CD4-positive, alpha-beta T cell treated with Interleukin-6 for 4 hours (primary cell): Measurements from ENCODE around the gene ZFYVE21.

ENCODE experiments used
- DNase-seq: peaks from one replicate; pipeline ENCODE4 v3.0.0-alpha.2; 2020; ENCODE audit warnings: mixed read lengths

Gene ZFYVE21

DNA sequence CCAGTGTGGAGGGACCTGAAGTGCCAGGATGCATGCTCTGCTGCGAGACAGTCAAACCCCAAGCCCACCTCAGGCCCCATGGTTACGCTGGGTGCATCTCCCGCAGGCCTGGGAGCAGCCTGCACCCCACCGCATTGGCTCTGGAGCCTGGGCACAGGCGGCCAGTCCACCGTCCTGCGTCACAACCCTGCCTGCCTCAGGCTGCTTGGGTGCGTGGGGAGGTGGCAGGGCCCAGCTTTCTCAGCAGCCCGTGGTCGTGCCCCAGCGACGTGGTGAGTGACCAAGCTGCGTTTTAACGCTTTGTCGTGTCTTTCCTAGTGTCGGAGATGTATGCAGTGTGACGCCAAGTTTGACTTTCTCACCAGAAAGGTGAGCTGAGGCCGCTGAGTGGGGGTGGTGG is 10.9 kb downstream of the ZFYVE21 start:
- no peak for DNase-seq

DNA sequence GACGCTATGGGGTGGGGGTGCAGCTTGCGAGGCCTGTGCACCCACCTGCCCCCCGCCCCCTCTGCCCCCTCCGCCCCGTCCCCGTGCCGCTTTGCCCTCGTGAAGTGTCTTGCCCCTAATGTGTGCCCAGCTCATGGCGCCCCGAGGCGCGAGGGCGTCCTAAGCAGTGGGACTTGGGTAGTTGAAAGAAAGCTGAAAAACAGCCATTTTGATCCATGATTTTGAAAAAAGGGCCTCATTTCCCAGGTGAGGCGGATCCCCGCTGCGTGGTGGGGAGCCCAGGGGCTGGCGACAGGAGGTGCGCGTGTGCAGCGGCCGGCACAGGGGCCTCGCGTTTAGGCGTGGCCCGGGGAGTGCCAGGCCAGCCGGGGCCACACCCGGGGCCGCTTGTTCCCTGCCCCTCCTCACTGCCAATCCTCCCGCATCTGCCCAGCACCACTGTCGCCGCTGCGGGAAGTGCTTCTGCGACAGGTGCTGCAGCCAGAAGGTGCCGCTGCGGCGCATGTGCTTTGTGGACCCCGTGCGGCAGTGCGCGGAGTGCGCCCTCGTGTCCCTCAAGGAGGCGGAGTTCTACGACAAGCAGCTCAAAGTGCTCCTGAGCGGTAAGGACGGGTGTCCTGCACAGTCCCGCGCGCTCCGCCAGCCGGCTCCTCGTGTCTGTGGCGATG is 11.8 kb downstream of the ZFYVE21 start:
- no peak for DNase-seq

DNA sequence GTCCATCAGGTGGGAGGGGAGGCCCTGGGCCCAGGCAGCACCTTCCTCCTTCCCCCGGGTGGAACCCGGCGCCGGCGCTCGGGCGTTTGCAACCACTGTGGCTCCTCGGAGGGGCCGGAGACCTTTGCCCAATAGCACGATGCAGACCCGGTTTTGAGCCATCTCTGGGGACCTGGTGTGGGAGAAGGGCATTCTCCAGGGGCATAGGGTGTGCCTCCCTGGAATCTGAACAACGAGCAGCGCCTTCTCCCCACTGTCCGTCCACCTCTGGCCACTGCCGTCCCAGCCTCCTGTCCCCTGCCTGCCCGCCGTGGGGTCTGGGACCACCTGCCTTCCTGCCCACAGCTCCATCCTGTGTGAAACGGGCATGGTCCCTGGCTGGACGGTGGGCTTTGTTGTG is 12.5 kb downstream of the ZFYVE21 start:
- DNase-seq: no peak

DNA sequence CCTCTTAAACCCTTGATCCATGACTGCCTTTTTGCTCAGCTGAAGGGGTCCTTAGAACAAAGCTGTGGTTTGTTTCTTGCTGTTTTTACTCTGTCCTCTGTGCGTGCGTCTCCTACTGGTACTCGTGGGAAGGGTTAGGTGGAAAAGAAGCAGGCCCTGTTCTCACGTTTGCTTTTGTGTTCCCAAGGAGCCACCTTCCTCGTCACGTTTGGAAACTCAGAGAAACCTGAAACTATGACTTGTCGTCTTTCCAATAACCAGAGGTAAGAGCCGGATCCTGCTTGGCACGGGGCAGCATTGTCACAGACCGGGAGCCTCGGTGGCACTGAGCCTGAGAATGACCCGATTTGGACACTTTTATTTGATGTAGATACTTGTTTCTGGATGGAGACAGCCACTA is 13.1 kb downstream of the ZFYVE21 start:
- no peak for DNase-seq

DNA sequence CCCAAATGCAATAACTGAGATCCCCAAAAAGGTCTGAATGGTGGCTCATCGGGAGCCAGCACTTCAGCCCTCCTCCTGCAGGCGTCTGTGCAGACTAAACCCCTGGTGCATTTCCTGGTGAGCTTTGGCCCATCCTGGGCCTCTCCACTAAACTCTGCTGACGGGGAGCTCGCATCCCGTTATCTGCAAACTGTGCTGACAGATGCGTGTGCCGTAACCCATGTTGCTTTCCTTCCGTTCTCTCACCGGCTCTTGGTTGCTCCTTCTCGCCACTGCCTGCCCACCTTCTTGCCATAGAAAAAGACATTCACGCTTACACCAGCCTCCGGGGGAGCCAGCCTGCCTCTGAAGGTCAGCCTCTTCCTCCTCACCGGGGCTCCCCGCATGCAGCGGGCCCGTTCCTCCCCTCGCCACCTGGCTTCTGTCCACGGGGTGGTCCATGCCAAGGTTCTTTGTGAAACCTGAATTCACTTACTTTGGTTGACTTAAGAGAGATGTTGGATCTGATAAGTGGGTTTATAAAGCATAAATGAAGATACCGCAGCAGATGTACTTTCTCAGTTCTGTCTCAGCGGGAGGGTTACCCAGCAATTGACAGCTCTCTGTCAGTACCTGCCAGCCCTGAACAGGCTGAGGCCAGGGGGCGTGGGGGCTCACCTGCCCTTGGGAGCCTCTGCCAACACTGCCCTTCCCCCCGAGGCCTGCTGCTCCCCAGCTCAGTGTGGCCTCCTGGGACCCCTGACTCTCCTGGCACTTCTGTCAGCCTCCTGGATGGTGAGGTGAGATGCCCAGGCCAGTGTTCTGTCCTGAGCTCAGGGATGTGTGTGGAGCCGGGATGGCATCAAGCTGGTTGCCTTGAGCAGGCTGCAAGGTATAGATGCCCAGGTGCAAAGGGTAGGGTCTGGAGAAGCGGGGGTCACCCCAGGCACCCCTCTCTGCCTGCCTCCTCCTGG is 14.2 kb downstream of the ZFYVE21 start:
- no peak for DNase-seq

DNA sequence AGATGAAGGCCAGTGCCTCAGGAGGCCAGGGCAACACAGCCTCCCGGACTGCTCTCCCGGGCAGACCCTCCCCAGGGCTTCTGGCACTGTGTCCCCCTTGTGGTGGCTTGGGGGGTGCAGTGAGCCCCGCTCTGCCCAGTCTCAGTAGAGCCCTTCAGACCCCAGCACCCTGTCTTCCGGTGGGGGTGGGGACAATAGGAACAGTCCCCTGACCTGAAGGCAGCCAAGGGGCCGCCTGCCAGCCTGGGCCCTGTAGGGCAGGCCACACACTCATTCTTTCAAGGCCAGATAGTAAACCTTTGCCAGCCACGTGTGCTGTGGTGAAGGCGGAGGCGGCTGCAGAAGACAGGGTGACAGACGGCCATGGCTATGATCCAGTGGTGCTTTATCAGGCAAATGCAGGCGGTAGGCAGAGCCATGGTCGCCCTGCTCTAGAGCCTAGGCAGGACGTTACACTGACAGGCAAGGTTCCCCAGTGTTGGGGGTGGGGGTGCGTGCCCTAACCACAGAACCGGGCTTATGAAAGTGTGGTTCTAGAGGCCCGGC is 15.0 kb downstream of the ZFYVE21 start:
- no peak for DNase-seq

DNA sequence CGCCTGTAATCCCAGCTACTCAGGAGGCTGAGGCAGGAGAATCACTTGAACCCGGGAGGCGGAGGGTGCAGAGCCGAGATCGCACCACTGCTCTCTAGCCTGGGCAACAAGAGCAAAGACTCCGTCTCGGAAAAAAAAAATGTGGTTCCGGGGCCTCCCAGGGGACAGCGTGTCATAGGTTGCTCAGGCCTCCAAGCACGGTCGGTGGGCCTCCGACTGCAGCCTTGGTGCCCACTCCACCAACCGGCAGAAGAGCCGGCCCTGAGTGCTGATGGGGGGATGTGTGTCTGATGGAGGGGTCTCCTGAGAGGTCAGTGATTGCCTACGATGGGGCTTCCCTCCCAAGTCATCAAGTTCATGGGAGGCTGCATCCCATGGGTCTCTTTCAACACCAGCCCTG is 15.9 kb downstream of the ZFYVE21 start:
- no peak for DNase-seq

DNA sequence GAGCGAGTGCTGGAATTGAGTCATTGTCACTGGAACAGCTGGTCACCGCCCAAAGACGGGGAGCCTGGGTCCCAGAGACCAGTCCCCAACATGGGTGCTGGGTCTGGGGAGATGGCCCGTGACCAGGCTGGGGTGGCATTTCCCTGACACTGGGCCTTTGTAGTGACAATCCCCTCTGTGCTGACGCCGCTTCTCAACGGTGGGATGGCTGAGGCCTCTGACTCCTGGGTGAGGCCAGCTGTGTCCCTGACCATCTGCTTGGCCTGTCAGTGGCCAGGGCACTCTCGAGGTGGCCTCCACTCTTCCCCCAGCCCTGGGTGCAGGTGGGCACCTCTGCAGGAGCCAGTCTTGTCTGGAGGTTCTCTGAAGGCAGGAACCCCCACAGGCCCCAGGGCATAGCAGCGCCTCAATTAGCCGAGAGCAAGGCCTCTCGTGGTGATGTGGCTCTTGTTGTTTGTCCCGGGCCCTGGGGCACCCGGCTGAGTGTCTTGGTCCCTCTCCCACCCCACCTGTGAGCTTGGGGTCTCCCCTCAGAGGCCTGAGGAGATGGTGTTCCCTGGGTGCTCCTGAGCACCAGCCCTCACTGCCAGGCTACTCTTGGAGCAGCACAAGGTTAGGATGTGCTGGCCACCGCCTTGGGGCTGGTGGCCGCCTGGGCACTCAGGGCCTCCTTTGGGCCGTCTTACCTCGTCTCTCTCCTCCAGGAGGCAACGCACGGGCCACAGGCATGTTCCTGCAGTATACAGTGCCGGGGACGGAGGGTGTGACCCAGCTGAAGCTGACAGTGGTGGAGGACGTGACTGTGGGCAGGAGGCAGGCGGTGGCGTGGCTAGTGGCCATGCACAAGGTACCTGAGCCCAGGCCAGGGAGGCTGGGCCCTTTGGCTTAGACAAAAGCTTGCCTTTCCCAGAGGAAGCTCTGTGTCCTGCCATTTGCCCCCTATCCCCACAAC is 16.6 kb downstream of the ZFYVE21 start:
- no peak for DNase-seq

DNA sequence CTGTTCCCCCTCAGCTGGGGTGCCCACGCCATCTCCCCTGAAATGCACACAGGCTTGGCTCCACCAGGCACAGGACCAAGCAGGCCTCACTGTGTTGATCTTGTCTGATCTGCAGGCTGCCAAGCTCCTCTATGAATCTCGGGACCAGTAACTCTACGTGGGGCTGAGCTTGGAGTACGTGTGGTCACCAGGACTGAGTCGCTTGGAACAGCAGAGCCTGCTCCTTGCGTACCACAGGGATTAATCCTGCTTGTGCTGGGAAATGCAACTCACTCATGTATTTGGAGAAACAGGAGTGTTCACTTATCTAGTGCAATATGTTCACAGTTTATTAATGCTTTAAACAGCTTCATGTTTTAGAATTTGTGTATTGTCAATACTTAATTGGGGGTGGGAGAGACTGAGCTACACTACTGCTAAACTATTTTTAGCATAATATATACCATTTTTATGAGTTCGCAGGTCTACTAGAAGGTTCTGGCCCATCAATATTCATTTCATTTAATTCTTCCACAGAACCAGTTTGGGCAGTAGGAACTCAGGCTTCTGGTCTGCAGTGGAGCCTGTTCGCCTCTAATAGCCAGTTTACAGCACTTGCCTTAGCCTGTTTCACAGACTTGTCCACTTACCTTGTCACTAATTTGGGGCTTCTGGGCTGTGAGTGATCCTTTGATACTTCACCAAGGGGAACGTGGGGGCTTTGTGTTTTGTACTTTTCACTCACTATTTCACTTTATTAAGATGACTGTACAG is 17.4 kb downstream of the ZFYVE21 start:
- DNase-seq: no peak

DNA sequence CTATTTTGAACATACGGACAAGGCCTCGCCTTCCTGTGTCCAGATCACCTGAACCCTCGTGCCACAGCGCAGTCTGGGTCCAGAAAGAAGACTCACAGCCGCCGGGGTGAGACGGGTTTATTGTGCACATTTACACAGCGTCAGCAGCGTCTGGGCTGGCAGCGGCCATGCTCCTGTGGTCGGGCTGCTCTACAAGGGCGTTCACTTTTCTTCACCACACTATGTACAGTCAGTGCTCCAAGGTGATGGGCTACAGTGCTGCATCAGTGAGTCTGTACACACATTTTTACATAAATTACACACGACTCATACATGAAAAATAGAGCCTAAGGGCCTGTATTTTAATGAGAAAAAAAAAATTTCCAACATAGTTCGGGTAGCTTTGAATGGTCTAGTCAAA is 18.0 kb downstream of the ZFYVE21 start:
- DNase-seq: no peak

DNA sequence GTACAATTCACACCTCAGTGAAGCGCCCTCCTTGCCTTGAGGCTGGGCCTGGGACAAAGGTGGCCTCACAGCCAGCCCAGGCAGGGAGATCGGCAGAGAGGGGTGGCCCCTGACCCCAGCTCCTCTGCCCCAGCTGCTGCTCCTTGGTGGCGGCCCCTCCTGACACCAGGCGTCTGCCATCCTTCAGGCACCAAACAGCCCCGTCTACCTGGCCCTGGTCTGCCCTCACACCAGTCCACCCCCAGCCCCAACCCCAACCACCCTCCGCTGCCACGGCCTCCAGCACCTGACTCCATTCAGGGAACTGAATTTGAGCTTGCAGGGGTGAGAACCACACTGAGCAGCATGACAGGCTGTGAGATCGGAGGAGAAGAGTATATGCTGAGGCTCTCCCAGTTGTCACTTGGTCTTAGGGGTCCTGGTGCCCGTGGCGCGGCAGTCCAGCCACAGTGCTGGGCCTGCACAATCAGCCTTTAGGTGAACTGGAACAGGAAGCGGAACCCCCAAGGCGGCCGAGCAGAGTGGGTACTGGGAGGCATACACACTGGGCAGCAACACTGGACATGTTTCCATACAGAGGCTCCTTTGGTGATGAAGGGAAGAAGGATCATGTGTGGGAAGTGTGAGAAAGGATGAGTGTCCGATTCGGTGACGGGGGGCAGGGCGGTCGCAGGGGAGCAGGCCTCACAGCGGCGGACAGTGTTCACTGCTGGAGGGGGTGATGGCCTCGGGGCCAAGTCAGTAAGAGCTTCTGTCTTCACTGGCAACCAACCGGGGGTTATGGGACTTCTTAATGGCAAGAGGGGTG is 18.7 kb downstream of the ZFYVE21 start:
- DNase-seq: no peak

DNA sequence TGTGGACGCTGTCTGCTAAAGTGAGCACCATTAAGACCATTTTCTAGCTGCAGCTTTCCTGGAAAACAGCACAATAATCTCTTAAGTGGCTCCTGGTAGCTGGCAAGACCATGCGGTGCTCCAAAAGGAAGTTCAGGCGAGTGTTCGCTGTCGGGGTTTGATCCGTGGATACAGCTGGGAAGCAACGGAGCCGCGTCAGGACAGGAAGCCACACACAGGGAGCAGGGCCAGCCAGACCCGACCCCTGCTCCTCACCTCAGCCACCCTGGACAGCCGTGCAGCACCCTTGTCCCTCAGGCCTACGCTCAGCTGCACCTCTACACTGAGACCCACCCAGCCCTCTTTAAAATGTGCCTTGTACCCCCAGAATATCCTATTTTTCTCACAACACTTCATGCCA is 19.4 kb downstream of the ZFYVE21 start:
- DNase-seq: no peak

DNA sequence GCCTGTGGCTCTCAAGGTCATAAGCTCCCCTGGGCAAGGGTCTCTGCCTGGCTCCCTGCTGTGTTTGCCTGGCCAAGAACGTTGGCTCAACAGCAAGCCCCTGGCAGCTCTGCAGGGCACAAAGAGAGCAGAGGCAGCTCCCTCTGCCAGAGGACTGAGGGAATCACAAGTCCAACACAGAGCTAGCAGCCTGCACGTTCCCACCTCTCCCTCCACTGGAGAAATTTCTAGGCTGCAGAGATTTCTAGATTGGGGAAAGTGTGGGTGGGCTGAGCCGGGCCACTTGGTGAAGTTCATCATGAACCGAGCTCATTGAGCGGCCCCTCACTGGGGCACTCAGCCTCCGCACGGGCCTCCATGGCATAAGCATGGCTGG is 19.8 kb downstream of the ZFYVE21 start:
- DNase-seq: no peak

DNA sequence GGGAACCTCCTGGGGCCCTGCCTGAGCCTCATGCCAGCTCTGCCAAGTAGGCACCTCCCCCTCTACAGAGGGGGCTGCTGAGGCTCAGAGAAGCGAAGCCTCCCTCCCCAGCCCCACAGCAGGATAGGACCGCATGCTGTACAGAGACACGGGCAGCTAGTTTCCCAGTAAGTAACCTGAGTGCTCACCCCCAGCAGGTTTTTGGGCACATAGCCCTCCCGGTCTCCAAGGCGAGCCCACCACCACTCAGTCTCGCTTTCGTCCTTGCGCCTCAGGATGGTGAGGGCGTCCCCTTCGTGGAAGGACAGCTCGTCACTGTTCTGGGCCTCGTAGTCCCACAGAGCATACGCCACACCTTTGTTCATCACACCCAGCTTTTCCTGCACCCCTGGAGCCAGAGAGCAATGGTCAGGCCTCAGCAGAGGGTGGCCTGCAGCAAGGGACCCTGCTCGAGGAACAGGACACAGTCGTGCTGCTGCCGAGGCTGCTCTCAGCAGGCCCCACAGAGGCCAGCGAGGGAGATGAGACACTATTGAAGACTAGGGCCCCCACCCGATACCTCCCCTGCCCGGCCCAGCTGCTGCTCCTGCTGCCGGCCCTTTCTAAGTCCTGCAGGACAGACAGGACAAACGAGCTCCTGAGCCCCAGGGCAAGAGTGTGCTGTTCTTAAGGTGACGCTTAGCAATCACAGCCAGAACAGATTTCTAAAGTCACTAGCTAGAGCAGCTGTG is 20.4 kb downstream of the ZFYVE21 start:
- DNase-seq: no peak

DNA sequence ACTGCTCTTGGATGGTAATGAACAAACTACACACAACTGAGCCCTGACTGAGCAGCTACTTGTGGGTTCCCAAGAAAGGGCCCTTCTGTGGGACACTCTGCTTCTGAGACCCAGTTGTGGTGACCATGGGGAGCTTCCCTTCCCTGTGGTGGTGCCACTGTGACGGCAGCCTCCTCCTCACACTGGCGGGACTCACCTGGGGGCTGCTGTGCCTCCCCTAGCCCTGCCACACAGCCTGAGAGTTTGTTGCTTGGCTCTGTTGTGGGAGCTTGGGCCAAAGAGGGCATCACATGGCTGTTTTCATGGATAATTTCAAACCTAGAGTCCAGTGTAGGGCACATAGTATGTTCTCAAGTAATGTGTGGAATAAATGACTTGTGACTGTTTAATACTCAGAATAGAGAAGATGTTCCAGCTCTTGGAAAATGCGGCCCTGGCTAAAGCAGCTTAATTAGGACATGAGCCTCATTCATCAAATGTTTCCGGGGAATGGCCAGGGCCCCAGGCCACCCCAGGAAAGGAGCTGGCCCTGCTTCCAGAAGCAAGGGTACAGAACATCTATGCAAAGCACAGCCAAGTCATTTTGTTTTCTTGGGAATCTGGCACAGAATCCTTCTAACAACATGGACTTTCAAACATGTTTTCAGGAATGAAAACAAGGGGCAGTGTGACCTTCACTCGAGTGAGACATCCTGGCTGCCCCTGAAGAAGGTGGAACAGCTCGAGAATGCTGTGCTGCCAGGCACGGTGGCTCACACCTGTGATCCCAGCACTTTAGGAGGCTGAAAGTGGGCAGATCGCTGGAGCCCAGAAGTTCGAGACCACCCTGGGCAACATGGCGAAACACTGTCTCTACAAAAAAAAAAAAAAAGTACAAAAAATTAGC is 21.2 kb downstream of the ZFYVE21 start:
- DNase-seq: no peak

DNA sequence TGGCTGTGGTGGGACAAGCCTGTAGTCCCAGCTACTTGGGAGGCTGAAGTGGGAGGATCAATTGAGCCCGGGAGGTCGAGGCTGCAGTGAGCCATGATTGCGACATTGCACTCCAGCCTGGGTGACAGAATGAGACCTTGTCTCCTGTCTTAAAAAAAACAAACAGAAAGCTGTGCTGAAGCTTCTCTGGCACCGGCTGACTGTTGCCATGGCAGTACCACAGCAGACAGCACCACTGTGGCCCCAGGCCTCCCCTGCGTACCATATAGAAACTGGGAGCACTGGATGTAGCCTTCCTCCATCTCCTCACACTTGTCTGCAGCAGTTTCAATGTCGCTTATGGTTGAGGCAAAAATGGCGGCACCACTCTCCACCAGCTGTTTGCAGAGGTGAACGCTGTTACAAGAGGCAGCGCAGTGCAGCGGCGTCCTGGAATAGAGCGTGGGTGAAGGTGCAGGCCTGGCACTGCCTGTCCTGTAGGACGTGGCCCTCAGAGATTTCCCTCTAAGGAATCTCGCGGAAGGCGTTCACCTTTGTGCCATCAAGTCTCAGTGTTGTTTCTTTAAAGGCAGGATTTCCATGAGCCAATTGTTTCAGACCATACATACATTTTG is 21.9 kb downstream of the ZFYVE21 start:
- DNase-seq: no peak

DNA sequence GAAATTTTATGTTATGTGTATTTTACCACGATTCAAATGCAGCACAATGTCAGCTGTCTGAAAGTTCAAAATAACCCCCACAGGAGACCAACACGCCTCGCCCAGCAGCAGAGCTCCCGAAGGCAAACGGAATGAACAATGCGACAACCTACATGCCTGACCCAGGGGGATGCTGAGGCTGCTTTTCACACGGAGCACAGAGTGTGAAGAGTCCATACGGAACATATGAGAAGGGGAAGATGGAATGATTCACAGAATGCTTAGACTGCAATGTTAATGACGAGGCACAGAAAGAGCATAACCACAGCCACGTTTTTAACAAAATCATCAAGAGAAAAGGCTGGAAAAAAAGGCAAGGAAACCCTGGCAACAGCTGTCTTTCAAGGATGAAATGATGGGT is 22.6 kb downstream of the ZFYVE21 start:
- DNase-seq: no peak

DNA sequence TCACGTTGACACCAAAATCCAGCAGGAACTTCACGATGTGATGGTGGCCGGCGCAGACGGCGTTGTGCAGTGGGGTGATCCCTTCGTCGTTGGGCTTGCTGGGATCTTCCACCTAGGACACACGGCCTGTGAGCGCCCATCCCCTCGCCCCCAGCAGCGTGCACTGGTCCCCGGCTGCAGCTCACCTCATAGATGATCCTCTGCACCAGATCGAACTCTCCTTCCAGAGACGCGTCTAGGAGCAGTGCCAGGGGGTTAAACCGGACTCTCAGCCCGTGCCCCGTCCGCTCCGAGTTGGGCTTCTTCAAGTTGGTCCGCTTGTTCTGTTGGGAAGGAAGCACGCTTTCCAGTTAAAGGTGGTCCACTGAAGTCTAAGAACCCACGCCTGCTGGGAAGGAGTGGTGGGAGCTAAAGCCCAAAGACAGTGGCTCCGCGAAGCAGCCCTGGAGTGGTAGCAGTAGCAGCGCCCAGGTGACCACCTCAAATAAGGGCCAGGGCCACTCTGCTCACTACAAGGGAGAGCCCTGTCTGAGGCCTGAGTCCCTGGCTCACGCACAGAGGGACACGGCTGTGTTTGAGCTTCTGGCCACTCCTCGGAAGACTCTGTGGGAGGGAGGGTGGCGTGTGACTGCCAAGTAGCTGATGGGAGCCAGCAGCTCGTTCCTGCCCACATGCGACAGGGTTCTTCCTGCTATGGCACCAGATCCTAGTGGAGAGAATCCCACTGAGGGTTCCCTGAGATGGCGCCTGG is 23.3 kb downstream of the ZFYVE21 start:
- DNase-seq: no peak
